Right atrium auricular region (tissue), 2 donors: ENCODE data around the gene DKC1. TPM values are rescaled to one million over a fixed set of nuclear protein-coding genes. Genes with fewer than 3 reads are reported as not detected.

Experiments
- DNase-seq: peaks from one replicate; pipeline ENCODE4 v3.0.0-alpha.2; 2019; ENCODE audit warnings: low spot score
- H3K27ac ChIP-seq, 2 donors: fragments of 200-600 bp; sonication (generic); 1 replicate in 1 of 2; 2 replicates in 1 of 2; pipeline ENCODE4 v1.5.1; 2016 to 2019
- H3K27me3 ChIP-seq, 2 donors: fragments of 200-600 bp; sonication (generic); one replicate each; pipeline versions ENCODE4 v1.5.1 to v1.6.0; 2017 to 2019
- H3K36me3 ChIP-seq: fragments of 200-600 bp; sonication (generic); one replicate; pipeline ENCODE4 v1.5.1; 2016
- H3K4me1 ChIP-seq, 2 donors: fragments of 200-600 bp; sonication (generic); one replicate each; pipeline versions ENCODE4 v1.5.1 to v1.6.0; 2017 to 2019
- H3K4me3 ChIP-seq, 2 donors: fragments of 200-600 bp; sonication (generic); 1 replicate in 1 of 2; 2 replicates in 1 of 2; pipeline ENCODE4 v1.5.1; 2017 to 2019; ENCODE audit warnings: mild to moderate bottlenecking in 1 of 2, moderate library complexity in 1 of 2
- H3K9me3 ChIP-seq, 2 donors: fragments of 200-600 bp; sonication (generic); one replicate each; pipeline ENCODE4 v1.5.1; 2019
- total RNA-seq, 2 donors: library from RNA; depleted of rRNA; stranded (reverse); fragments of >200 nt; gene quantifications; one replicate each; pipeline ENCODE4 v1.1.0, GENCODE V29; 2016
- TF ChIP-seq, protein P1 (sequence below), 2 donors: fragments of 200-600 bp; sonication (generic); IDR thresholded peaks; one replicate each; pipeline ENCODE4 v1.5.1; 2019; ENCODE audit warnings: antibody characterized with exemption in 2 of 2

Gene DKC1
- total RNA-seq, 2 donors from 2014 or later: 13.5 to 15.2 TPM

DNA sequence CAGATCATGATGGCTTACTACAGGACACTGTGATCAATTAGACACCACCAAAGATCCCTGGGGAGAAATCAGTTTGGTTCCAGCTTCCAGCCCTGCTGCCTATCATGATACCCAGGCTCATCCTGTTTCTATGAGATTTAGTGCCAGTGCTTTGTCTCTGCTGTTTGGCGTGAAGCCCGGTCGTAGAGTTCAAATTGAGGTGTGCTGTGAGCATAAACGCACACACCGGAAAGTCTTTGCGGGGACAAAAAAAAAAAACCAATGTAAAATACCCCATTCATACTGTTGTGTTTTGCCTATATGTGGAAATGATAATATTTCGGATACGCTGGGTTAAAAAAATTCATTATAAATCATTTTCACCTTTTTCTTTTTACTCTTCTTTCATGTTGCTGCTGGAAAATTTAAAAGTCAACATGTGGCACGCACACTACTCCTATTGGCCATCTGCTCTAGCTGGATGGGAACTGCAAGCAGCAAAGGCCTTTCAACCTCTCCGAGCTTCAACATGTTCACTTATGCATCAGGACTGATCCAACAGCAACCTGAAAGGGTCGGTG, 607 bp upstream of the DKC1 start:
- peaks cover 0 to 11% of the 10 kb centered on the region in 2 donors for H3K4me1 ChIP-seq
- H3K36me3 ChIP-seq: peaks cover 12% of the 10 kb centered on the region
- H3K27ac ChIP-seq: peak overlapping the region; percentile 67 to 86
- TF ChIP-seq, protein P1, sequence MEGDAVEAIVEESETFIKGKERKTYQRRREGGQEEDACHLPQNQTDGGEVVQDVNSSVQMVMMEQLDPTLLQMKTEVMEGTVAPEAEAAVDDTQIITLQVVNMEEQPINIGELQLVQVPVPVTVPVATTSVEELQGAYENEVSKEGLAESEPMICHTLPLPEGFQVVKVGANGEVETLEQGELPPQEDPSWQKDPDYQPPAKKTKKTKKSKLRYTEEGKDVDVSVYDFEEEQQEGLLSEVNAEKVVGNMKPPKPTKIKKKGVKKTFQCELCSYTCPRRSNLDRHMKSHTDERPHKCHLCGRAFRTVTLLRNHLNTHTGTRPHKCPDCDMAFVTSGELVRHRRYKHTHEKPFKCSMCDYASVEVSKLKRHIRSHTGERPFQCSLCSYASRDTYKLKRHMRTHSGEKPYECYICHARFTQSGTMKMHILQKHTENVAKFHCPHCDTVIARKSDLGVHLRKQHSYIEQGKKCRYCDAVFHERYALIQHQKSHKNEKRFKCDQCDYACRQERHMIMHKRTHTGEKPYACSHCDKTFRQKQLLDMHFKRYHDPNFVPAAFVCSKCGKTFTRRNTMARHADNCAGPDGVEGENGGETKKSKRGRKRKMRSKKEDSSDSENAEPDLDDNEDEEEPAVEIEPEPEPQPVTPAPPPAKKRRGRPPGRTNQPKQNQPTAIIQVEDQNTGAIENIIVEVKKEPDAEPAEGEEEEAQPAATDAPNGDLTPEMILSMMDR (IDR thresholded peaks at IDR 0.05): no peak
- H3K4me3 ChIP-seq: peak overlapping the region; percentile 55 to 63
- no peaks in the 10 kb centered on the region for H3K27me3 ChIP-seq
- no peaks in the 10 kb centered on the region for H3K9me3 ChIP-seq
- no peak for DNase-seq

DNA sequence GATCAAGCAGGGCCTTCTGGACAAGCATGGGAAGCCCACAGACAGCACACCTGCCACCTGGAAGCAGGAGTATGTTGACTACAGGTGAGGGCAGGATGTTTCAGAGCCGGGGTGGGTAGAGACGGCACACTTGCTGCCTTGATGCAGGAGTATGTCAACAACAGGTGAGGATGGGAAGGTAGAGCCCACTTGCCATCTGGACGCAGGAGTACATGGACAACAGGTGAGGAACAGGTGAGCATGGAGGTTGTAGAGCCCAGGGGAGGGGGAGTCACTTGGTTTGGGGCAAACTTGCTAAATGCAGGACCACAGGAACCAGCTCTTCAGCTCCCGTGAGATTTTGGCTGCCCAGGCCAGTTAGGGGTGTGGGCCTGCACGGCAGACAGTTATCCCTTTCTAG, 12.0 kb downstream of the DKC1 start:
- Histone ChIP-seq H3K27ac (no peak overlapping the region), H3K4me3 (no peak overlapping the region), H3K4me1 (no peaks in the 10 kb centered on the region), H3K9me3 (peaks cover 0 to 6% of the 10 kb centered on the region in 2 donors), H3K27me3 (no peaks in the 10 kb centered on the region), H3K36me3 (peaks cover 42% of the 10 kb centered on the region)
- TF ChIP-seq, protein P1 (IDR thresholded peaks at IDR 0.05): no peak
- no peak for DNase-seq

DNA sequence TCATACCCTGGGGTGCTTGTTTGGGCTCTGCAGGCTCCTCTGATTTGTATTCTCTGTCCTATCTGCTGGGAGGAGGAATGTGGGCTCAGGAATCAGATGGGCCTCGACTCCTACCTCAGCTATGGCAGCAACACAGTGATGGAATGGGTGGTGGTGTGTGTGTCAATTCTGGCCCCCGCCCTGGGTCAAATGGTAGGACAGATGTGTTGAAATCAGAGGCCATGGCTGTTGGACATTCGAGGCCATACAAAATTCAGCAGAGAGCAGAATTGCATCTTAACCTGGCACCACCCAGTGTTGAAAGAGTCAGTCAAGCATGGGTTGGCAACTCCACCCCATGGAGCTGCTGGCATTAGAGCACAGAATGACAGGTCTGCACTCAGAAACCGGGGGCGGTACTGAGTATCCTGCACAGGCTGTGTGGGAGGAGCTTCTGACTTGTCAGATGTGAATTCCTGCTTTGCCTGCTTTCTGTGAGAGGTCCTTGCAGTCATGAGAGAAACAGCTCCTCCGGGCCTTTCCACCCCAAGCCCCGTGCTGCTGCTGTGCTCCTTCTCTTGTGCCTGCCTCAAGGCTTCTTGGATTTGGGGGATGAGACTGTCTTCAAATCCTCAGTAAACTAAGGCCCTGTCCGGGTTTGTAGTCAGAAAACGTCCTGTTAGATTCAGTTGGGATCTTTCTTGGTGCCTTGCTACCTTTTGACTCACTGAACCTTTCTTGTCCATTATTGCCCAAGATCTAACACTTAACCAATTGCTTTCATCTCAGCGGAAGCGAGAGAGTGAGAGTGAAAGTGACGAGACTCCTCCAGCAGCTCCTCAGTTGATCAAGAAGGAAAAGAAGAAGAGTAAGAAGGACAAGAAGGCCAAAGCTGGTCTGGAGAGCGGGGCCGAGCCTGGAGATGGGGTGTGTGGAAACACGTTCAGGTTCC, 13.0 kb downstream of the DKC1 start:
- no peak for DNase-seq
- no peak overlapping the region for H3K27ac ChIP-seq

DNA sequence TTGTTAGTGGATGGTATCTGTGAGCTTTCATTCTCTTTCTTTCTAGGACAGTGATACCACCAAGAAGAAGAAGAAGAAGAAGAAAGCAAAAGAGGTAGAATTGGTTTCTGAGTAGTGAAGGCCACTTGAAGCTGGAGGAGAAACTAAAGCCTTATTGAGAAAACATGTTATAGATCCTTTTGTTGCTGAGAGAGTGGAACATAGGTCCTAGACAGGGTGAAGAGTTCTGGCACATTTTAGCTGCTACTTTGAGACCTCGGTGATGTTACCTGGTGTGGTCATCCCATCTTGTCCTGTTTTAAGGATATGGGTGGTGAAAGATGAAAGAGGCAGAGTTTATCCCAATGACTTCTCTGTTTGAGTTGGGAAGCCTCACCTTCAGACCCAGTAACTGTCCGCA, 14.1 kb downstream of the DKC1 start:
- H3K27me3 ChIP-seq: no peaks in the 10 kb centered on the region
- no peak overlapping the region for H3K27ac ChIP-seq
- peaks cover 0 to 6% of the 10 kb centered on the region in 2 donors for H3K9me3 ChIP-seq
- TF ChIP-seq, protein P1 (IDR thresholded peaks at IDR 0.05): no peak
- H3K4me1 ChIP-seq: no peaks in the 10 kb centered on the region
- H3K4me3 ChIP-seq: no peak overlapping the region
- no peak for DNase-seq
- H3K36me3 ChIP-seq: peaks cover 31% of the 10 kb centered on the region

More for the DNA sequence above, 13.0 kb downstream of the DKC1 start:
- TF ChIP-seq, protein P1 (IDR thresholded peaks at IDR 0.05): no peak
- H3K36me3 ChIP-seq: peaks cover 32% of the 10 kb centered on the region
- no peak overlapping the region for H3K4me3 ChIP-seq
- peaks cover 0 to 6% of the 10 kb centered on the region in 2 donors for H3K9me3 ChIP-seq
- no peaks in the 10 kb centered on the region for H3K4me1 ChIP-seq
- H3K27me3 ChIP-seq: no peaks in the 10 kb centered on the region

DNA sequence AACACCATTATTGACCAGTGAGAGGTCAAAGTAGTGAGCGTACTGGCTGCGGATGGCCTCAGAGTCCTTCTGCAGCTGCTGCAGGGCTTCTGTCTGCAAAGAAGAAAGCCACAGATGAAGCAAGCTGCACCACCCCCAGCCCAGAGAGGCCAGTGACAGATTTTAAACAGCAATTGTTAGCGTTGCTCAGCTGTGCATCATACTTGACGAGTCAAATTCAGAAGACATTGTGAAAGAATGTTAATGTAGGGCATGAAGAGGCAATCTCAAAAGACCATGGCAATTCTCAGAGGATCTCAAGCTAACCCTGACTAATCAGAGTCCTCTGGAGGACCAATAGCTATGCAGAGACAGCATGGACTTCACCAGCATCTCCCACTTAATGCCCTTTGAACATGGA, 16.6 kb downstream of the DKC1 start:
- DNase-seq: no peak
- peaks cover 24% of the 10 kb centered on the region for H3K36me3 ChIP-seq

More for the DNA sequence above, 16.6 kb downstream of the DKC1 start:
- Histone ChIP-seq H3K27me3 (no peaks in the 10 kb centered on the region), H3K27ac (no peak overlapping the region), H3K4me1 (no peaks in the 10 kb centered on the region), H3K4me3 (no peak overlapping the region), H3K9me3 (no peaks in the 10 kb centered on the region)
- TF ChIP-seq, protein P1 (IDR thresholded peaks at IDR 0.05): no peak
